NT2/D1 (cell line): ENCODE measurements around the gene UGT1A5.

Source experiments
- DNase-seq: peaks from one replicate; pipeline ENCODE4 v3.0.0-alpha.2; 2011; ENCODE audit warnings: low read depth, low spot score
- H3K27me3 ChIP-seq: 2 replicates; pipeline ENCODE4 v1.6.0; 2011; ENCODE audit warnings: mild to moderate bottlenecking; ENCODE audit not compliant: insufficient read length, insufficient read depth
- H3K36me3 ChIP-seq: 2 replicates; pipeline ENCODE4 v1.6.1; 2011; ENCODE audit warnings: mild to moderate bottlenecking, low read length, mixed read lengths; ENCODE audit not compliant: insufficient read depth, insufficient read length
- H3K4me1 ChIP-seq: 2 replicates; pipeline ENCODE4 v1.5.1; 2011; ENCODE audit not compliant: insufficient read depth, insufficient read length
- H3K4me3 ChIP-seq: 2 replicates; pipeline ENCODE4 v1.5.1; 2011; ENCODE audit warnings: low read depth; ENCODE audit not compliant: insufficient read length
- H3K9ac ChIP-seq: 2 replicates; pipeline ENCODE4 v1.6.0; 2011; ENCODE audit warnings: low read depth; ENCODE audit not compliant: insufficient read length
- H3K9me3 ChIP-seq: 2 replicates; pipeline ENCODE4 v1.5.1; 2011; ENCODE audit warnings: mild to moderate bottlenecking, low read length; ENCODE audit not compliant: insufficient read depth
- SUZ12 ChIP-seq: IDR thresholded peaks from 2 replicates; pipeline ENCODE4 v1.6.1; 2011; ENCODE audit not compliant: insufficient read length, insufficient read depth; ENCODE audit errors: extremely low read depth
- YY1 ChIP-seq: IDR thresholded peaks from 2 replicates; pipeline ENCODE4 v1.6.1; 2011; ENCODE audit not compliant: insufficient read length, insufficient read depth
- ZNF274 ChIP-seq: IDR thresholded peaks from 2 replicates; pipeline ENCODE4 v1.6.1; 2011; ENCODE audit warnings: mild to moderate bottlenecking, low read depth, low read length

The UGT1A5 gene

GRCh38 chr2:233764761-233765160, 52.1 kb downstream of the UGT1A5 start:
- H3K36me3 ChIP-seq: no peaks in the 10 kb centered on the region
- no peaks in the 10 kb centered on the region for H3K27me3 ChIP-seq
- H3K9me3 ChIP-seq: no peaks in the 10 kb centered on the region
- H3K4me3 ChIP-seq: no peak overlapping the region
- no peak overlapping the region for H3K9ac ChIP-seq
- no peak for DNase-seq
- TF ChIP-seq SUZ12 (no peak), ZNF274 (no peak), YY1 (no peak)
- H3K4me1 ChIP-seq: no peaks in the 10 kb centered on the region

GRCh38 chr2:233766416-233766815, 53.7 kb downstream of the UGT1A5 start:
- no peak for TF ChIP-seq SUZ12
- Histone ChIP-seq H3K4me3 (no peak overlapping the region), H3K9me3 (no peaks in the 10 kb centered on the region), H3K9ac (no peak overlapping the region), H3K27me3 (no peaks in the 10 kb centered on the region), H3K4me1 (no peaks in the 10 kb centered on the region), H3K36me3 (no peaks in the 10 kb centered on the region)
- no peak for DNase-seq

- H3K36me3 ChIP-seq: no peaks in the 10 kb centered on the region
- no peak overlapping the region for H3K9ac ChIP-seq
- no peak overlapping the region for H3K4me3 ChIP-seq
- H3K4me1 ChIP-seq: no peaks in the 10 kb centered on the region
- TF ChIP-seq ZNF274 (no peak), YY1 (no peak), SUZ12 (no peak)
- peak; percentile 13 for DNase-seq
- no peaks in the 10 kb centered on the region for H3K9me3 ChIP-seq
- H3K27me3 ChIP-seq: no peaks in the 10 kb centered on the region
Measured at GRCh38 chr2:233768076-233768475, 55.4 kb downstream of the UGT1A5 start.

GRCh38 chr2:233769260-233769659, 56.6 kb downstream of the UGT1A5 start:
- H3K9ac ChIP-seq: no peak overlapping the region
- no peak for DNase-seq
- no peak overlapping the region for H3K4me3 ChIP-seq
- no peaks in the 10 kb centered on the region for H3K27me3 ChIP-seq
- TF ChIP-seq SUZ12 (no peak), YY1 (no peak), ZNF274 (no peak)
- no peaks in the 10 kb centered on the region for H3K9me3 ChIP-seq
- H3K36me3 ChIP-seq: no peaks in the 10 kb centered on the region
- H3K4me1 ChIP-seq: no peaks in the 10 kb centered on the region

- no peaks in the 10 kb centered on the region for H3K4me1 ChIP-seq
- peaks cover 16% of the 10 kb centered on the region; the same call in 1 of the 2 replicates for H3K9me3 ChIP-seq
- no peaks in the 10 kb centered on the region for H3K36me3 ChIP-seq
- TF ChIP-seq ZNF274 (no peak), YY1 (no peak), SUZ12 (no peak)
- DNase-seq: no peak
- no peak overlapping the region for H3K4me3 ChIP-seq
- no peaks in the 10 kb centered on the region for H3K27me3 ChIP-seq
- H3K9ac ChIP-seq: no peak overlapping the region
Measured at GRCh38 chr2:233772153-233772552, 59.4 kb downstream of the UGT1A5 start.

GRCh38 chr2:233772583-233772982, 59.9 kb downstream of the UGT1A5 start:
- no peak overlapping the region for H3K4me3 ChIP-seq
- H3K4me1 ChIP-seq: no peaks in the 10 kb centered on the region
- peaks cover 16% of the 10 kb centered on the region; the same call in 1 of the 2 replicates for H3K9me3 ChIP-seq
- H3K9ac ChIP-seq: no peak overlapping the region
- H3K36me3 ChIP-seq: no peaks in the 10 kb centered on the region
- TF ChIP-seq YY1 (no peak), SUZ12 (no peak), ZNF274 (no peak)
- H3K27me3 ChIP-seq: no peaks in the 10 kb centered on the region
- DNase-seq: no peak

- Histone ChIP-seq H3K27me3 (no peaks in the 10 kb centered on the region), H3K4me1 (no peaks in the 10 kb centered on the region), H3K9ac (no peak overlapping the region), H3K4me3 (no peak overlapping the region), H3K9me3 (peaks cover 16% of the 10 kb centered on the region; the same call in 1 of the 2 replicates), H3K36me3 (no peaks in the 10 kb centered on the region)
- DNase-seq: no peak
- TF ChIP-seq SUZ12: no peak
- TF ChIP-seq YY1: no peak
- TF ChIP-seq ZNF274: no peak
Measured at GRCh38 chr2:233773854-233774253, 61.1 kb downstream of the UGT1A5 start.

- TF ChIP-seq YY1 (no peak), SUZ12 (no peak), ZNF274 (no peak)
- H3K27me3 ChIP-seq: no peaks in the 10 kb centered on the region
- no peak overlapping the region for H3K4me3 ChIP-seq
- no peaks in the 10 kb centered on the region for H3K36me3 ChIP-seq
- DNase-seq: no peak
- peaks cover 16% of the 10 kb centered on the region; the same call in 1 of the 2 replicates for H3K9me3 ChIP-seq
- no peak overlapping the region for H3K9ac ChIP-seq
- no peaks in the 10 kb centered on the region for H3K4me1 ChIP-seq
Measured at GRCh38 chr2:233775414-233775813, 62.7 kb downstream of the UGT1A5 start.
